Measurements from ENCODE around the gene URB2. TPM values are rescaled to one million over a fixed set of nuclear protein-coding genes. Genes with fewer than 3 reads are reported as not detected.
"Not testable (repeated sequence)": the region's sequence is repeated elsewhere in the genome, so short reads cannot be mapped to it uniquely, and the experiment has no call there.

URB2 gene
- total RNA-seq, 2 experiments from 2014 or later, result 13.5 to 18.7 TPM

DNA sequence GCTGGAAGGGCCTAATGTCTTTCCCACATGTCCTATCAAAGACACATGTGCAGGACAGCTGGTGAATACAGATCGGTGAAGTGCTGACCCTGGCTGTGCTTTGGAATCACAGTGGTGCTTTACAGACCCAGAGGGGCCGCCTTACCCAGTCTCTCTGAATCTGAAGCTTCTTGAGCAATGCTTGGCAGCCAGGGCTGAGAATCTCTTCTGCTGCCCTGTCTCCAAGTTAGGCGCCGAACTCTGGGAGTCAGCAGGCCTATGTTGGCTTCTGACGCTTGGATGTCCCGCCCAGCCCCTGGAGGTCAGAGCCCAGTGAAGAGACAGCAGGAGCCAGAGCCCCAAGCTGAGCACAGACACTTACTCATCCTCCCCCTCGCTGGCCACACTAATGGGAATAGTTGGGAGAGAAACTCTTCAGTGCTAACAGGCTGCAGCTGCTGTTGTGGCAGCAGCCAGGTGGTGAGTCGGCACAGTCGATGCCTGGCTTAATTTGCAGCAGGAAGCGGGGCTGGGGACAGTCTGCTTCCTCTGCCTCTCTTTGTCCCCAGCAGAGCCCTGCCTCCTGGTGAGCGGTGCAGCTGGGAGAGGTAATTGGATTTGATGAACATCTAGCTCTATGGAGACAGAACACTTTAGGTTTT is 68.1 kb downstream of the URB2 start:
- ATAC-seq (no peak), DNase-seq (no peak)
- Mint-ChIP-seq H3K4me3 (no peak overlapping the region), H3K36me3 (peaks cover 1% of the 10 kb centered on the region), H3K9me3 (ENCODE audit: low read depth) (no peaks in the 10 kb centered on the region), H3K4me1 (peaks cover 18% of the 10 kb centered on the region), H3K27ac (no peak overlapping the region), H3K27me3 (peaks cover 19% of the 10 kb centered on the region)
- CTCF ChIA-PET, result no interaction called here

DNA sequence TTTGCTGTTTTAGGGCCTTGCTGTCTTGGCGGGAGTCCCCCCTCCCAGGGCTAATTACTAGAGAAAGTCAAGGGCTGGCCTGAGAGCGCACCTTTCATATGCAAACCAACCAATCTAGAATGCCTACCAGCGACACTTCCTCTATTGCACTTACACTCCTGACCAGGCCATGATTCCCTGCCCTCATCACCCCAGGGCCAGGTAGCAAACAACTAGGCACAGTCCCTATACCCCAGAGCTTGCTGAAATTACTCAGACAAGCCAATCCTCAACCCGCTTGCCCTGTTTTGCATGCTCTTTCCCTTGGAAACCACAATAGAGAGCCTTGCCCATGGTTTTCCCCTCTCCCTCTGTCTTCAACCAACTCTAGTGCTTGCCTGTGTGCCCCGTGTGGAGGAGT is 70.3 kb downstream of the URB2 start:
- Mint-ChIP-seq H3K27me3 (peaks cover 14% of the 10 kb centered on the region), H3K36me3 (no peaks in the 10 kb centered on the region), H3K4me3 (no peak overlapping the region), H3K27ac (no peak overlapping the region), H3K9me3 (ENCODE audit: low read depth) (no peaks in the 10 kb centered on the region), H3K4me1 (peaks cover 13% of the 10 kb centered on the region)
- CTCF ChIA-PET, result no interaction called here
- DNase-seq (no peak), ATAC-seq (no peak)

DNA sequence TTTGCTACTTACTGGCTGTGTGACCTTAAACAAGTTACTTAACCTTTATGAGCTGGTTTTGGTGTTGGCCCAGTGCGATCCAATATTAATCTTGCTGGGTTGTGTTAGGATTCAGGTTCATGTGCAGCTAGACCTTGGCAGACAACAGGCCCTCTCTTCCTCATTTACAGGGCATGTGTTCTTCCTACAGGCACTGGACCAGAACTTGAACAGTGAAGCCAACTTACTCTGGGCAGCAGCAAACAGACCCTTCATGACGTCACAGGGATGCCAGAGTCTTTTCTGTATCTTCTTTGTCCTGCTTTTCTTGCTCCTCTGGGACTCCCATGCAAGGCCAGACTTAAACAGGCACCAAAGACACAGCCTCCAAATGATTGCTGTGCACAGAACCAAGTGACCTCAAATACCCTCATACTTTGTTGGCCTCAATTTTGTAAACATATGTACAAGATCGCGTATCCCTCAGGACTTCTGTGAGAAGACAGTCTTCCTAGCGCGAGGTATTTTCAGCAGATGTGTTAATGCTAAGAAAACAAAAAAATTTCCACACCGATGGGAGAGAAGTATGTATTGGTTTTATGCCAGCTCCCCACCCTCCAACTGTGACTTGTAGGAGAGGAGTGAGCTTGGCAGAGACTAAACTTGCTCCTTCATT is 73.7 kb downstream of the URB2 start:
- H3K36me3 Mint-ChIP-seq, result no peaks in the 10 kb centered on the region
- H3K4me3 Mint-ChIP-seq, result no peak overlapping the region
- ATAC-seq, result no peak
- H3K27me3 Mint-ChIP-seq, result peaks cover 10% of the 10 kb centered on the region
- H3K27ac Mint-ChIP-seq, result no peak overlapping the region
- H3K4me1 Mint-ChIP-seq, result no peaks in the 10 kb centered on the region
- CTCF ChIA-PET, result no interaction called here
- no peak for DNase-seq
- H3K9me3 Mint-ChIP-seq (ENCODE audit: low read depth), result no peaks in the 10 kb centered on the region

DNA sequence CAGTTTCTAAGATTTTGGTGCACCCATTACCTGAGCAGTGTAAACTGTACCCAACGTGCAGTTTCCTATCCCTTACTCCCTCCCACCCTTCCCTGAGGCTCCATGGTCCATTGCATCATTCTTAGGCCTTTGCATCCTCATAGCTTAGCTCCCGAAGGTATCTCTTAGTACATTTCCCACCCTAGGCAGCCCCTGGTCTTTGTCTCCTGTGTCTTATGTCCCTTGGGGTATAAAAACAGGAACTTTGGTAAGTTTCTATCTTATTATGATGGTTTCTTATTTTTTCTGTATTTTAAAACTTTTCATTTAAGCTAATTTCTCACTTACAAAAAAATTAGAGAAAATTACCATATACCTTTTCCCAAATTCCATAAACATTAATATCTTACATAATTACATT is 78.1 kb downstream of the URB2 start:
- H3K9me3 Mint-ChIP-seq (ENCODE audit: low read depth), result peaks cover 3% of the 10 kb centered on the region
- H3K27ac Mint-ChIP-seq, result no peak overlapping the region
- no peaks in the 10 kb centered on the region for H3K4me1 Mint-ChIP-seq
- no peak overlapping the region for H3K4me3 Mint-ChIP-seq
- no peaks in the 10 kb centered on the region for H3K36me3 Mint-ChIP-seq
- CTCF ChIA-PET, result no interaction called here
- ATAC-seq (no peak), DNase-seq (no peak)
- peaks cover 15% of the 10 kb centered on the region for H3K27me3 Mint-ChIP-seq

DNA sequence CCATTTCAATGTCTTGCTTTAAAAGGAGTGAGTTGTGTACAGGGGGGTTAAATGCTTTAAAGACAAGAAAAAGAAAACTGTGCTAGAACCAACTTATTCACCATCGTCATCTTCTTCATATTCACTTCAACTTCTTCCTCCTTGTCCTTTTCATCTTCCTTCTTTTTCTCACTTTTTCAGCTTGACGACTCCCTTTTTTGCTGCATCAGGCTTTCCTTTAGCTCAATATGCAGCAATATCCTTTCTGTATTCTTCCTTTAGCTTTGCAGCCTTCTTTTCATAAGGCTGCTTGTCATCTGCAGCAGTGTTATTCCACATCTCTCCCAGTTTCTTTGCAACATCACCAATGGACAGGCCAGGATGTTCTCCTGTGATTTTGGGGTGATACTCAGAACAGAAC is 79.1 kb downstream of the URB2 start:
- H3K4me3 Mint-ChIP-seq; DNase-seq; H3K9me3 Mint-ChIP-seq (ENCODE audit: low read depth); ATAC-seq; H3K36me3 Mint-ChIP-seq; H3K4me1 Mint-ChIP-seq; H3K27ac Mint-ChIP-seq; CTCF ChIA-PET: not testable (repeated sequence)
- peaks cover 15% of the 10 kb centered on the region for H3K27me3 Mint-ChIP-seq

DNA sequence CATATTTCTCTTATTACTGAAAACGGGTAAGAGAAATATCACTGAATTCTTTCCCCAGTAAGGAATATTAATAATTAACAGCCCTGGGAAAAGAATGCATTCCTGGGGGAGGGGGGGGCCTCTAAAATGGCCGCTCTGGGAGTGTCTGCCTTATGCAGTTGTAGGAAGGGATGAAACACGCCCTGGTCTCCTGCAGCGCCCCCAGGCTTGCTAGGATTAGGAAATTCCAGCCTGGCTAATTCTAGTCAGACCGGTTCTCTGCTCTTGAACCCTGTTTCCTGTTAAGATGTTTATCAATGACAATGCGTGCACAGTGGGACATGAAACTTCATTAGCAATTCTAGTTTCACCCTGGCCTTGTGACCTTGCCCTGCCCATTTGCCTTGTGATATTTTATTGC is 81.1 kb downstream of the URB2 start:
- H3K27me3 Mint-ChIP-seq, result peaks cover 21% of the 10 kb centered on the region
- H3K9me3 Mint-ChIP-seq (ENCODE audit: low read depth); CTCF ChIA-PET; ATAC-seq; H3K36me3 Mint-ChIP-seq; H3K4me3 Mint-ChIP-seq; H3K27ac Mint-ChIP-seq; H3K4me1 Mint-ChIP-seq; DNase-seq: not testable (repeated sequence)

DNA sequence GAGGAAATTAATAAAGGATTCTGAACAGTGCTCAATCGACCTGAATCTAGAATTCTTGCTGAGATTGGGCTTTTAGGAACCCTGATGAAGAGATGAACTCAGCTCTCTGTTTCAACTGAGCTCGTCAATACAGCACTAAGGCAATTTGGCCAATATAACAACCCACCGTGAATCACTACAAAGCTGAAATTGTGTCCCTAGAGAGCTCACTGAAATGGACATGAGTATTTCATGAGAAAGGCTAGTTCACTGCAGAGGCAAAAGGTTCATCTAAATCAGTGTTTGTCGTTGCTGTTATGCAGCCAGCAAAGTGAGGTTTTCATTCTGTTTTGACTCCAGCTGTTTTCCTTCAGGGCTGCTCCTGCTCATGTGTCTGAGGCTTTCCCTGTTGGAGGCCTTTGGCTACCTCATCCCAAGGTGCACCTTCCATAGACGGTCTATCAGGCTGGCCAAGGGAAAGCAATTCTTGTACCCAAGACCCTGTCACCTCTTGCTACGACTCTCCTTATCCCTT is 83.5 kb downstream of the URB2 start:
- no peak for DNase-seq
- no peak for ATAC-seq
- Mint-ChIP-seq H3K36me3 (no peaks in the 10 kb centered on the region), H3K4me3 (no peak overlapping the region), H3K27ac (no peak overlapping the region), H3K27me3 (peaks cover 21% of the 10 kb centered on the region), H3K9me3 (ENCODE audit: low read depth) (peaks cover 3% of the 10 kb centered on the region), H3K4me1 (no peaks in the 10 kb centered on the region)
- CTCF ChIA-PET, result no interaction called here

Other genes starting within 250 kb of the URB2 start
- not detected for gene ACTA1, start 192.2 kb upstream of the URB2 start, total RNA-seq
- 10 to 100 TPM; 43.1 to 45.4 TPM for gene NUP133, start 117.9 kb upstream of the URB2 start, total RNA-seq
- gene ABCB10, start 67.5 kb upstream of the URB2 start, total RNA-seq, result 10 to 100 TPM; 35.0 to 39.8 TPM
- 10 to 100 TPM; 24.9 to 29.7 TPM for gene TAF5L, start 125 bp upstream of the URB2 start, total RNA-seq

Data from activated CD8-positive, alpha-beta memory T cell treated with anti-CD3 and anti-CD28 coated beads, Interleukin-2, amount 10 ng/mL, durations not matched to agents 7 days and 5 days (primary cell).